K562 (cell line): ENCODE results near the gene KTN1. TPM values are rescaled to one million over a fixed set of nuclear protein-coding genes. Genes with fewer than 3 reads are reported as not detected.

ENCODE experiments used
- ATAC-seq: fragments of 200-7000 bp; cut with Tn5 transposase; 3 replicates; pipeline ENCODE4 v1.9.1; 2020; ENCODE audit warnings: moderate library complexity
- BruUV-seq: library from RNA; stranded (reverse); fragments of 400-500 nt; replicated peaks from 2 replicates; lab custom pipeline; 2021; lab: Mats Ljungman, UMichigan
- CTCF ChIA-PET: fragments of 300-600 bp; formaldehyde crosslinking; extraction: SDS; loops from one replicate; lab custom pipeline; 2021; ENCODE audit warnings: low intra/inter-chr PET ratio; lab: Yijun Ruan, JAX
- POLR2A ChIA-PET: fragments of 300-600, 350-650 bp; sonication (Branson Sonifier 250); formaldehyde crosslinking; extraction: SDS; loops from one replicate; lab custom pipeline; 2021; ENCODE audit warnings: antibody characterized with exemption, inconsistent platforms; lab: Yijun Ruan, JAX
- DNase-seq, 4 experiments: peaks; one replicate each; pipeline versions ENCODE4 v3.0.0 to v3.0.0-alpha.2; 2011 to 2018; ENCODE audit warnings: low spot score in 3 of 4, mixed read lengths in 3 of 4; ENCODE audit errors: extremely low read depth in 1 of 4
- FAIRE-seq: peaks from 2 replicates; lab custom pipeline; 2011; peaks lifted over from hg19 to GRCh38; lab: Jason Lieb, UNC
- H2AFZ ChIP-seq: 2 replicates; pipeline ENCODE4 v1.6.0; 2011; ENCODE audit warnings: low read depth, low read length, control low read depth, inconsistent platforms
- H3K27ac ChIP-seq: fragments of 200-600 bp; 3 replicates; pipeline ENCODE4 v1.8.0; 2011; ENCODE audit warnings: low read depth, mild to moderate bottlenecking, control low read depth, inconsistent platforms, low read length, moderate library complexity, mixed read lengths; ENCODE audit errors: extremely low read depth
- H3K27me3 ChIP-seq, 2 experiments: fragments of 300-600 bp in 1 of 2; 2 replicates in 1 of 2; 3 replicates in 1 of 2; pipeline versions ENCODE4 v1.6.0 to v1.8.0; 2011; ENCODE audit warnings: inconsistent platforms in 2 of 2, low read length in 2 of 2, mild to moderate bottlenecking in 1 of 2, mixed read lengths in 1 of 2, moderate library complexity in 1 of 2; ENCODE audit not compliant: control insufficient read depth in 2 of 2, insufficient read depth in 2 of 2
- H3K36me3 ChIP-seq: fragments of 300-600 bp; 3 replicates; pipeline ENCODE4 v1.8.0; 2011; ENCODE audit warnings: mild to moderate bottlenecking, low read length, inconsistent platforms; ENCODE audit not compliant: control insufficient read depth, insufficient read depth
- H3K4me1 ChIP-seq, 2 experiments: fragments of 200-600 bp in 1 of 2; replicated peaks in 1 of 2; 2 replicates in 1 of 2; 3 replicates in 1 of 2; pipeline versions ENCODE4 v1.5.1 to v1.8.0; 2011; ENCODE audit warnings: inconsistent platforms in 2 of 2, low read length in 2 of 2, mild to moderate bottlenecking in 1 of 2, mixed read lengths in 1 of 2, moderate library complexity in 1 of 2; ENCODE audit not compliant: control insufficient read depth in 2 of 2, insufficient read depth in 2 of 2
- H3K4me2 ChIP-seq: 2 replicates; pipeline ENCODE4 v1.6.1; 2011; ENCODE audit warnings: low read length, control low read depth, inconsistent platforms, mixed read lengths; ENCODE audit not compliant: insufficient read depth
- H3K4me3 ChIP-seq: fragments of 200-600 bp; sonication (generic), shearing (Covaris generic); 2 replicates; pipeline ENCODE4 v1.5.1; 2016; ENCODE audit warnings: control low read depth, inconsistent platforms
- H3K79me2 ChIP-seq: fragments of 200-600 bp; 3 replicates; pipeline ENCODE4 v1.8.0; 2011; ENCODE audit warnings: low read length, inconsistent platforms; ENCODE audit not compliant: control insufficient read depth, insufficient read depth
- H3K9ac ChIP-seq, 2 experiments: 2 replicates each; pipeline versions ENCODE4 v1.6.0 to v1.6.1; 2011; ENCODE audit warnings: low read depth in 2 of 2, low read length in 2 of 2, control low read depth in 1 of 2, inconsistent platforms in 1 of 2, mild to moderate bottlenecking in 1 of 2, mixed read lengths in 1 of 2; ENCODE audit not compliant: insufficient read depth in 1 of 2
- H3K9me1 ChIP-seq: one replicate; pipeline ENCODE4 v1.6.0; 2011; ENCODE audit warnings: inconsistent platforms, mild to moderate bottlenecking, low read length, moderate library complexity; ENCODE audit not compliant: control insufficient read depth, insufficient read depth
- H3K9me3 ChIP-seq: replicated peaks from 2 replicates; pipeline ENCODE4 v1.5.1; 2011; ENCODE audit warnings: low read depth, low read length, inconsistent platforms; ENCODE audit not compliant: control insufficient read depth, insufficient read depth
- H4K20me1 ChIP-seq: replicated peaks from 2 replicates; pipeline ENCODE4 v1.6.1; 2011; ENCODE audit warnings: low read length, inconsistent platforms, mixed read lengths; ENCODE audit not compliant: control insufficient read depth, insufficient read depth
- AFF4 ChIP-seq: sonication (generic); formaldehyde crosslinking; IDR thresholded peaks from 2 replicates; pipeline ENCODE4 v1.8.0; 2023; ENCODE audit warnings: mild to moderate bottlenecking, missing genetic modification reagents
- ATF6 ChIP-seq: sonication (generic); formaldehyde crosslinking; IDR thresholded peaks from 2 replicates; pipeline ENCODE4 v1.4.0; 2020; ENCODE audit warnings: mild to moderate bottlenecking, missing genetic modification reagents
- IRF9 ChIP-seq: fragments of 450-650 bp; IDR thresholded peaks from 2 replicates; pipeline ENCODE4 v1.6.1; 2016; ENCODE audit warnings: missing biosample characterization, missing genetic modification characterization
- KDM1A ChIP-seq, 2 experiments: fragments of 450-650 bp; IDR thresholded peaks; 2 replicates each; pipeline ENCODE4 v1.6.1; 2016; ENCODE audit warnings: mild to moderate bottlenecking in 2 of 2
- ZNF398 ChIP-seq: fragments of 250-450 bp; sonication (Bioruptor Pico); IDR thresholded peaks from 2 replicates; pipeline ENCODE4 v1.8.0; 2021; ENCODE audit warnings: moderate library complexity, mild to moderate bottlenecking, inconsistent platforms
- WGBS: fragments of 100-300 bp; shearing (Covaris generic); methylation state at CpG from one replicate; pipeline ENCODE4 v1.1.6; 2016; ENCODE audit warnings: low coverage, mixed read lengths; ENCODE audit not compliant: insufficient coverage; ENCODE audit errors: missing lambda C conversion rate; 5-methylcytosine and 5-hydroxymethylcytosine counted together
- in situ Hi-C: fragments of 300-500 bp; cut with MboI; formaldehyde crosslinking; loops from 4 replicates; pipeline ENCODE4 v1.15.0; 2018; ENCODE audit warnings: inconsistent platforms, mixed read lengths
- intact Hi-C: fragments of 100-400 bp; cut with micrococcal nuclease; formaldehyde crosslinking; loops from 2 replicates; pipeline ENCODE4 v1.14.2; 2022
- polyA plus RNA-seq, 8 experiments: library from polyadenylated mRNA; depleted of rRNA in 4 of 8; stranded (reverse) in 5 of 8; unstranded in 3 of 8; fragments of >200 nt; fragmentation: Nextera tagmentation in 2 of 8; fragmentation: Illumina TruSeq in 1 of 8; extraction: Ambion mirVana in 2 of 8; extraction: Trizol in 1 of 8; gene quantifications; 2 replicates each; pipeline versions ENCODE4 v1.2.1 to v1.2.3, GENCODE V29; 2011 to 2014; ENCODE audit warnings: inconsistent platforms in 1 of 8, missing spikeins in 1 of 8
- total RNA-seq, 7 experiments: library from RNA; depleted of rRNA in 6 of 7; stranded (reverse); fragments of >200 nt in 6 of 7; fragmentation: Illumina TruSeq in 2 of 7; extraction: Trizol in 2 of 7; gene quantifications; 2 replicates each; pipeline versions ENCODE4 v1.2.1 to v1.2.3, GENCODE V29; 2011 to 2021; ENCODE audit warnings: low replicate concordance in 1 of 7

KTN1 gene
- total and polyA plus RNA-seq, 9 of the 15 experiments (the other 6 are each of a cell fraction or from before 2014, with no cell fraction given): 34.8 to 120 (median 63.6) TPM

GRCh38 chr14:55706893-55707292, 126.9 kb downstream of the KTN1 start:
- FAIRE-seq: no peak
- intact Hi-C loops: no loop called here

More at GRCh38 chr14:55706893-55707292, 126.9 kb downstream of the KTN1 start:
- H3K9ac ChIP-seq: no peak overlapping the region
- no peaks in the 10 kb centered on the region for H4K20me1 ChIP-seq
- no peak for TF ChIP-seq ATF6 (CRISPR knock-in tag)
- no peak for TF ChIP-seq AFF4 (CRISPR knock-in tag)
- no peak for TF ChIP-seq ZNF398 (CRISPR knock-in tag)
- TF ChIP-seq IRF9 (tag): no peak
- TF ChIP-seq KDM1A (IDR thresholded peaks at IDR 0.05): no peak
- TF ChIP-seq, all 486 proteins: peak for 0
- no TSS peak for BruUV-seq
- no peak overlapping the region for H2AFZ ChIP-seq
- H3K4me1 ChIP-seq: no peaks in the 10 kb centered on the region
- ChIA-PET CTCF (interaction anchor here (0.6 kb wide), 1 partner anchor 505 kb away, joined by 3 read pairs; no protein-coding TSS in a partner anchor), POLR2A (interaction anchor here (1.0 kb wide), 1 partner anchor 145 kb away, joined by 4 read pairs; no protein-coding TSS in a partner anchor)
- H3K9me3 ChIP-seq: no peaks in the 10 kb centered on the region
- ATAC-seq (no peak), DNase-seq (no peak)
- H3K27ac ChIP-seq: no peak overlapping the region
- no peaks in the 10 kb centered on the region for H3K36me3 ChIP-seq
- H3K79me2 ChIP-seq: no peaks in the 10 kb centered on the region
- H3K4me3 ChIP-seq: no peak overlapping the region
- no peak overlapping the region for H3K4me2 ChIP-seq
- no peaks in the 10 kb centered on the region for H3K9me1 ChIP-seq
- in situ Hi-C loops: no loop called here
- H3K27me3 ChIP-seq: peaks cover 0 to 6% of the 10 kb centered on the region in 2 experiments; a peak in 1 of 5 replicates
- WGBS: 0% methylated on average over 2 of the region's 2 CpGs
